ENCODE data around the gene SENP7.
A peak's percentile ranks its signal among the peaks of the same experiment; 100 is the strongest.
"Not testable (repeated sequence)": the region's sequence is repeated elsewhere in the genome, so short reads cannot be mapped to it uniquely, and the experiment has no call there.

The SENP7 gene

DNA sequence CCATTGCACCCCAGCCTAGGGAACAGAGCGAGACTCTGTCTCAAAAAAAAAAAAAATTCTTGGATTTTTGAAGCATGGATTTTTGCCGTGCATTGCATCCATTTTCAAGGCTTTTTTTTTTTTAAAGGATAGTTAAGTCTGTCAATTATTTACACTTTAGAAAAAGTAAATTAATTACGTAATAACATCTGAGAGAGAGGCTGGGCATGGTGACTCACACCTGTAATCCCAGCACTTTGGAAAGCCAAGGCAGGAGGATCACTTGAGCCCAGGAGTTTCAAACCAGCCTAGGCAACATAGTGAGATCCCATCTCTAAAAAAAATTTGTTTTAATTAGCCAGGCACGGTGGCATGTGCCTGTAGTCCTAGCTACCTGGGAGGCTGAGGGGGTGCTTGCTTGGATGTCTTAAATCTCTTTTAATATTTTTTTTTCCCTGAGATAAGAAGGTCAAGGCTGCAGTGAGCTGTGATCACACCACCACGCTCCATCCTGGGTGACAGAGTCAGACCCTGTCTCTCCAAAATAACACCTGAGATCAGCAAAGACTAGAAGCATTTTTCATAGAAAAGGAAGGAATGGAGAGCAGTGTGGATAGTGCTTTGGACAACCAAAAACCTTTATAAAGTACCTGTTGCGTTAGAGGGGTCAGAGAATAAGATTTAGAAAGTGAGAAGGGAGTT, 6.8 kb upstream of the SENP7 start:
- no peak for DNase-seq

- DNase-seq, result peak in 3 of 5 experiments; percentile 13 to 97 (median 84)
These were observed 5.4 kb upstream of the SENP7 start for GRCh38 chr3:101518421-101518871.

DNA sequence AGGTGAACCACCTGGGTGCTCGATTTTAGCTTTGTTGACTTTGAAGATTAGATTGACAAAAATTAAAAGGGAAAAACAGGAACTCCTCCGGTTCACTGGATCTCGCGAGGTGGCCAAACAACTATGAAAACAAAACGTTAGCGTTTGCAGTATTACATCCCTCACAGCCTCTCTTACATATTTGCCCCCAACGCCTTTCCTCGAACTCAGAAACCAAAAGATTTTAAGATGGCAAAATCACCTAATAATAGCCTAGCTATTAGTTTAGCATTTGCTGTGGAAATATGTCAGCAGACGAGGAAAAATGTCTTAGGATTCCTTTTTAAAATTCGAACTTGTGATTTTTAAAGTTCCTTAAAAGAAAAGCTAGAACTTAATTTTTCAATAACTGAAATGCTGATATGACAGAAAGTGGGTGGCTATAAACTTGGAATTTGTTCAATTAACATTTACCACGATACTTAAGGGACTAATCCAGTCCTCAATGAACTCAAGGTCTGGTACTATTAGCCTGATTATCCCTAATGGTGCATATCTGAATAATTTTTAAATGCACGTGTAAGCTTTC, 491 bp upstream of the SENP7 start:
- DNase-seq, result no peak

- DNase-seq, result no peak
These were observed 691 bp downstream of the SENP7 start for GRCh38 chr3:101512396-101512645.

DNA sequence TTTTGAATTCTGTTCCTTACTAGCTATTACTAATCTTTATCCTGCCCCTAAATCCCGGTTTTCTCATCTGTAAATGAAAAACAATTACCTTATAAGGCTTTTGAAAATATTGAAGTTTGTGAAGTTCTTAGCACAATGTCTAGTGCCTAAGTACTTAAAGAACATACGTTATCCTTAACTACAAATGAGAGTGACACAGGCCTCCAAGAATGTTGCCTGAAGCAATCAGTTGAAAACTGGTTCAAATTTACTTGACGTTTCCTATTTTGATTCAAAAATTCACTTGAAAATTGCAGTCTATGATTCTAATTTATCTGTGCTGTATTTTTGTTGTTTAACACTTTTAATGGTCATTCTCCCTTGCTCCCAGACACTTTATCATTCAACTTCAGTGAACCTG, 3.2 kb downstream of the SENP7 start:
- no peak for DNase-seq

DNA sequence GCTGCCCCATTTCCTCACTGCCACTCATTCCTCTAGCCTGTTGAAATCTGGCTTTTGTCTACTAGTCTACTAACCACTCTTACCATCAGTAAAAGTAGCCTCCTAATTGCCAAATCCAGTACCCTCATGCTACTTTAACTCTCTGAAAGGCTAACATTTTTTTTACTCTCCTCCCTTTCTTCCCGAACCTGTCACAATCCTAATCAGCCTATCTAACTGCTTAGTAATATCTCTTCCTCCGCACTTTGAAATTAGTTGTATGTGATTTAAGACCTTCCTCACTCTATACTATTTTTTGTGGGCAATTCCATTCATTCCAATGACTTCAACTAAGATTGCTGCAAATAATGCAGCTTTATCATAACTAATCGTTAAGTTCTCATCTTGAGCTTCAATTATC, 3.7 kb downstream of the SENP7 start:
- no peak for DNase-seq

GRCh38 chr3:101501783-101502182, 11.2 kb downstream of the SENP7 start:
- no peak for DNase-seq

- no peak for DNase-seq
These were observed 12.8 kb downstream of the SENP7 start for GRCh38 chr3:101500208-101500607.

DNA sequence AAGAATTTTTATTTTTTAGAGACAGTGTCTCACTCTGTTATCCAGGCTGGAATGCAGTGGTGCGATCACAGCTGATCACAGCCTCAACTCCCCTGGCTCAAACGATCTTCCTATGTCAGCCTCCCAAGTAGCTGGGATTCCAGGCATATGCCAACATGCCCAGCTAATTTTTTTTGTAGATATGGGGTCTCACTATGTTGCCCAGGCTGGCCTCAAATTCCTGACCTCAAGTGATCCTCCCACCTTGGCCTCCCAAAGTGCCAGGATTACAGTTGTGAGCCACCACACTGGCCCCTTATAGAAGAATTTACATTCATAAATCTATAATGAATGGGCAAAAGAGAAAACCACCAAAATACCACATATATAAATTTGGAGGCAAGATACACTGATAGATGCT, 15.2 kb downstream of the SENP7 start:
- DNase-seq, result no peak

GRCh38 chr3:101495552-101495951, 17.5 kb downstream of the SENP7 start:
- no peak for DNase-seq

DNA sequence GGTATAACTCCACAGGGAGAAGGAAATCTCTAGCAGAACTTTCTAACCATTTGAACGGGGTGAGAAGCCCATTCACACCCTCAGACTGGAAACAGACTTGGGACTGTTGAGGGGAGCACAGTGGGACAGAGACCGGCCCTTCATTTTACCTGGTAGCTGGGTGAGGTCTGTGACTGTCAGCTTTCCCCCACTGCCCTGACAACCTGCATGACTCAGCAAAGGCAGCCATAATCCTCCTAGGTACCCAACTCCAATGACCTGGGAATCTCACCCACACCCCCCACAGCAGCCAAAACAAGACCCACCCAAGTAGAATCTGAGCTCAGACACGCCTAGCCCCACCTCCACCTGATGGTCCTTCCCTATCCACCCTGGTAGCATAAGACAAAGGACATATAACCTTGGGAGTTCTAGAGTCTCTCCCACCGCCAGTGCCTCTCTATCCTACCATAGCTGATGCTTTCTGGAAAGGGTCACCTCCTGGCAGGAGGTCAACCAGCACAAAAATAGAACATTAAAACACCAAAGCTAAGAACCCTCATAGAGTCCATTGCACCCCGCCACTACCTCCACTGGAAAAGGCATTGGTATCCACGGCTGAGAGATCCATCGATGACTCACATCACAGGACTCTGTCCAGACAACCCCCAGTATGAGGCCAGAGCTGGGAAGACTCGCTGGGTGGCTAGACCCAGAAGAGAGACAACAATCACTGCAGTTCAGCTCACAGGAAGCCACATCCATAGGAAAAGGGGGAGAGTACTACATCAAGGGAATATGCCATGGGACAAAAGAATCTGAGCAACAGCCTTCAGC, 28.0 kb downstream of the SENP7 start:
- DNase-seq, result no peak

DNA sequence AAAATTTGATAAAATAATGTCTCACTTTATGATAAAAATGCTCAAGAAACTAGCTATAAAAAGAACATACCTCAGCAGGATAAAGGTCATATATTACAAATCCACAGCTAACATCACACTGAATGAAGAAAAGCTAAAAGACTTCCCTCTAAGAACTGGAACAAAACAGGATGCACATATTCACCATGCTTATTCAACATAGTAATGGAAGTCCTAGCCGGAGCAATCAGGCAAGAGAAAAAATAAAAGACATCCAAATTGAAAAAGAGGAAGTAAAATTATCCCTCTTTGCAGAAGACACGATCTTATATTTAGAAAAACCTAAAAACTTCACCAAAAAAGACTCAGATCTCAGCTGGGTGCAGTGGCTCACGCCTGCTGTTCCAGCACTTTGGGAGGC, 34.0 kb downstream of the SENP7 start:
- DNase-seq, result no peak

DNA sequence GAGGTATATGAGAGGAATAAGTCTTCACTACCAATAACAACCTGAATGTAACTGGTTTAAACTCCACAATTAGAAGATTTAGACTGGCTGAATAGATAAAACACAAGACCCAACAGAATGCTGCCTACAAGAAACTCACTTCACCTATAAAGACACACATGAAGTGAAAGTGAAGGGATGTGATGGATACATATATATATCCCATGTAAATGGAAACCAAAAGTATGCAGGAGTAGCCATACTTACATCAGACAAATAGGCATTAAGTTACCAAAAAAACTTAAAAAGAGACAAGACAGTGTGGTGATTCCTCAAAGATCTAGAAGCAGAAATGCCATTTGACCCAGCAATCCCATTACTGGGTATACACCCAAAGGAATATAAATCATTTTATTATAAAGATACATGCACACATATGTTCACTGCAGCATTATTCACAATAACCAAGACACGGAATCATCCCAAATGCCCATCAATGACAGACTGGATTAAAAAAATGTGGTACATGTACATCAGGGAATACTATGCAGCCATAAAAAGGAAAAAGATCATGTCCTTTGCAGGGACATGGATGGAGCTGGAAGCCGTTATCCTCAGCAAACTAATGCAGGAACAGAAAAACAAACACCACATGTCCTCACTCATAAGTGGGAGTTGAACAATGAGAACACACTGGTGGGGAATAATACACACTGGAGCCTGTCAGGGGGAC, 38.0 kb downstream of the SENP7 start:
- not testable (repeated sequence) for DNase-seq

DNA sequence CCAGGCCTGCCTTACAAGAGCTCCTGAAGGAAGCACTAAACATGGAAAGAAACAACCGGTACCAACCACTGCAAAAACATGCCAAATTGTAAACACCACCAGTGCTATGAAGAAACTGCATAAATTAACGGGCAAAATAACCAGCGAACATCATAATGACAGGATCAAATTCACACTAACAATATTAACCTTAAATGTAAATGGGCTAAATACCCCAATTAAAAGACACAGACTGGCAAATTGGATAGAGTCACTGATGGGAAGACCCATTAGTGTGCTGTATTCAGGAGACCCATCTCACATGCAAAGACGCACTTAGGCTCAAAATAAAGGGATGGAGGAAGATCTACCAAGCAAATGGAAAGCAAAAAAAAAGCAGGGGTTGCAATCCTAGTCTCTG, 44.3 kb downstream of the SENP7 start:
- DNase-seq, result not testable (repeated sequence)

- DNase-seq, result not testable (repeated sequence)
These were observed 45.7 kb downstream of the SENP7 start for GRCh38 chr3:101467310-101467663.

DNA sequence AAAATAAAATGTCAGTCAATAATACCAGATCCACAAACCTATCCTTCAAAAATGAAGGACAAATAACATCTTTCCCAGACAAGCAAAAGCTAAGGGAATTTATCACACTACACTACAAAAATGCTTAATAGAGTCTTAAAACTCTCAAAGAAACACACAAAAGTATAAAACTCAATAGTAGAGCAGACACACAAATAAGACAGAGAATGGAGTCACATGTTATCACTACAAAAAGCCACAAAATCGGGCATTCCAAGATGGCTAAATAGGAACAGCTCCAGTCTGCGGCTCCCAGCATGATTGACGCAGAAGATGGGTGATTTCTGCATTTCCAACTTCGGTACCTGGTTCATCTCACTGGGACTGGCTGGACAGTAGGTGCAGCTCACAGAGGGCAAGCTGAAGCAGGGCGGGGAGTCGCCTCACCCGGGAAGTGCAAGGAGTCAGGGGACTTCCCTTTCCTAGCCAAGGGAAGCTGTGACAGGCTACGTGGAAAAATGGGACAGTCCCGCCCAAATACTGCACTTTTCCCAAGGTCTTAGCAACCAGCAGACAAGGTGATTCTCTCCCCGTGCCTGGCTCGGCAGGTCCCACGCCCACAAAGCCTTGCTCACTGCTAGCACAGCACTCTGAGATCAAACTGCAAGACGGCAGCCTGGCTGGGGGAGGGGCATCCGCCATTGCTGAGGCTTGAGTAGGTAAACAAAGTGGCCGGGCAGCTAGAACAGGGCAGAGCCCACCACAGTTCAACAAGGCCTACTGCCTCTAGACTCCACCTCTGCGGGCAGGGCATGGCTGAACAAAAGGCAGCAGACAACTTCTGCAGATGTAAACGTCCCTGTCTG, 46.3 kb downstream of the SENP7 start:
- DNase-seq, result peak in 3 of 5 experiments; percentile 17 to 65 (median 38)

DNA sequence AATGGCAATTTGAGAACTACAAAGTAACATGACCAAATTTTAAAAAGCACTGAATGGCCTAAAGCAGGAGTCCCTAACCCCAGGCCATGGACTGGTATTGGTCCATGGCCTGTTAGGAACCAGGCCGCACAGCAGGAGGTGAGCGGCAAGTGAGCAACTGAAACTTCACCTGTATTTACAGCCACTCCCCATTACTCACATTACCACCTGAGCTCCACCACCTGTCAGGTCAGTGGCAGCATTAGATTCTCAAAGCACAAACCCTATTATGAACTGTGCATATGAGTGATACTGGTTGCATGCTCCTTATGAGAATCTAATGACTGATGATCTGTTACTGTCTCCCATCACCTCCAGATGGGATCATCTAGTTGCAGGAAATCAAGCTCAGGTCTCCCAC, 48.8 kb downstream of the SENP7 start:
- no peak for DNase-seq

DNA sequence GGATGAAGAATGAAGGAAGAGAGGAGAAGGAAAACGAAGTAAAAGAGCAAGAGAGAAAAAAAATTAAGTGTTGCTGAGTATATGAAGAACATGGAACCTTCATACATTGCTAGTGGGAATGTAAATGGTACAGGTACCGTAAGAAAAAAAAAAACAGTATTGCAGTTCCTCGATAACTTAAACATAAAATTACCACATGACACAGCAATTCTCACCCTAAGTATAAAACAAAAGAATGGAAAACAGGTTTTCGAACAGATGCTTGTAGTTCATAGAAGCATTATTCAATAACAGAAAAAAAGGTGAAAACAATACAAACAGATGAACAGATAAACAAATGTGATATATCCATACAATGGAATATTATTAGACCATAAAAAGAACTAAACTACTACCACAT, 51.6 kb downstream of the SENP7 start:
- no peak for DNase-seq

GRCh38 chr3:101458387-101458786, 54.6 kb downstream of the SENP7 start:
- no peak for DNase-seq

DNA sequence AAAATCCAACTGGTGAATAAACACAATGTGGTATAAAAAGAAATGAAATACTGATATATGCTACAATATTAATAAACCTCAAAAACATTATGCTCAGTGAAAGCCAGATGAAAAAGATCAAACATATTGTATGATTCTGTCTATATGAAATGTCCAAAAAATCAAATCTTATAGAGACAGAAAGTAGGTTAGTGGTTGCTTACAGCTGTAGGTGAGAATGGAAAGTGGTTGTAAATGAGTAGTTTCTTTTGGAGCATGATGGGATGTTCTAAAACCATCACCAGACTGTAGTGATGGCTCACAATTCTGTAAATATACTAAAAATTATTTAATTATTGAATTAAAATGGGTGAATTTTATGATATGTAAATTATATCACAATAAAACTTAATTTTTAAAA, 58.4 kb downstream of the SENP7 start:
- DNase-seq, result no peak

DNA sequence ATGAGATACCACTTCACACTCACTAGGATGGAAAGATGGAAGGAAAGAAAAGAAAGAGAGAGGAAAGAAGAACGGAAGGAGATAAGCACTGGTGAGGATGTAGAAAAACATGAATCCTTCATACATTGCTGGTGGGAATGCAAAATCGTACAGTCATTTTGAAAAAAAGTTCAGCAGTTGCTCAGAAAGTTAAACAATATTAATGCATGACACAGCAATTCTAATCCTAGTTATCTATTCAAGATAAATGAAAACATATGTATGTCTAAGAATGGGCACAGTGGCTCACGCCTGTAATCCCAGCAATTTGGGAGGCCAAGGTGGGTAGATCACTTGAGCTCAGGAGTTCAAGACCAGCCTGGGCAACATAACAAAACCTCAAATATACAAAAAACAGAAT, 59.1 kb downstream of the SENP7 start:
- no peak for DNase-seq

DNA sequence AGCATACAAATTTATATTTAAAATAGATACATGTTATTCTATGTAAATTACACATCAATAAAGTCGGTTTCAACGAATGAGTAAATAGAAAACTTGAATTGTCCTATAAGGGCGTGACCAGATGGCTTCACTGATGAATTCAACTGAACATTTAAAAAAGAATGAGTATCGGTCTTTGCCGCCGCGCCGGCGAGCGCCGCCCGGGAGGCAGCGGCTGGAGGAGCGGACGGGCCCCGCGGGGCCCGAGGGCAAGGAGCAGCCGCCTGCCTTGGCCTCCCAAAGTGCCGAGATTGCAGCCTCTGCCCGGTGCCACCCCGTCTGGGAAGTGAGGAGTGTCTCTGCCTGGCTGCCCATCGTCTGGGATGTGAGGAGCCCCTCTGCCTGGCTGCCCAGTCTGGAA, 74.4 kb downstream of the SENP7 start:
- DNase-seq, result not testable (repeated sequence)

- no peak for DNase-seq
These were observed 79.4 kb downstream of the SENP7 start for GRCh38 chr3:101433652-101434051.

Measured in T-helper 2 cell (primary cell).